Karpas-422 (cell line): ENCODE results near the gene ZNF518A. TPM values are rescaled to one million over a fixed set of nuclear protein-coding genes. Genes with fewer than 3 reads are reported as not detected.

Source experiments
- small RNA-seq: library from RNA; depleted of rRNA; stranded (forward); fragments of <200 nt; gene quantifications from one replicate; pipeline ENCODE3, GENCODE V24; 2014
- total RNA-seq: library from RNA; depleted of rRNA; stranded (reverse); fragments of >200 nt; shearing (Covaris generic); gene quantifications from 2 replicates; pipeline ENCODE4 v1.2.3, GENCODE V29; 2014; ENCODE audit warnings: low replicate concordance; rRNA removed

ZNF518A gene
- total RNA-seq, 1 experiment from 2014 or later = 17.0 TPM

Small RNAs within 50 kb of the gene (small RNA-seq; reads per million reads assigned to genes)
- gene RNU6-271P = not detected

Other genes with a start within 250 kb of the ZNF518A start
- 0.30 TPM in 1 of 2 replicates, not detected in the other for gene CC2D2B, start 222.3 kb upstream of the ZNF518A start, total RNA-seq
- gene CCNJ, start 86.7 kb upstream of the ZNF518A start, total RNA-seq = 3.4 and 7.4 TPM in 2 replicates
- 51.7 and 99.1 TPM in 2 replicates for gene BLNK, start 141.3 kb downstream of the ZNF518A start, total RNA-seq
- not detected in 2 replicates for gene DNTT, start 174.1 kb downstream of the ZNF518A start, total RNA-seq
- gene OPALIN, start 228.7 kb downstream of the ZNF518A start, total RNA-seq = not detected in 2 replicates